GM12864 (cell line): ENCODE measurements around the gene APIP.

Source experiments
- DNase-seq: peaks from one replicate; pipeline ENCODE4 v3.0.0-alpha.2; 2011; ENCODE audit warnings: low read depth
- H3K4me3 ChIP-seq: 2 replicates; pipeline ENCODE4 v1.5.1; 2011; ENCODE audit warnings: mild to moderate bottlenecking, low read depth, low read length, control low read depth
- TF ChIP-seq, protein P1 (sequence below): IDR thresholded peaks from 2 replicates; pipeline ENCODE4 v1.5.1; 2011; ENCODE audit warnings: low read depth, mild to moderate bottlenecking, moderate library complexity, low read length, control low read depth, inconsistent platforms; ENCODE audit errors: missing control alignments

The APIP gene

DNA sequence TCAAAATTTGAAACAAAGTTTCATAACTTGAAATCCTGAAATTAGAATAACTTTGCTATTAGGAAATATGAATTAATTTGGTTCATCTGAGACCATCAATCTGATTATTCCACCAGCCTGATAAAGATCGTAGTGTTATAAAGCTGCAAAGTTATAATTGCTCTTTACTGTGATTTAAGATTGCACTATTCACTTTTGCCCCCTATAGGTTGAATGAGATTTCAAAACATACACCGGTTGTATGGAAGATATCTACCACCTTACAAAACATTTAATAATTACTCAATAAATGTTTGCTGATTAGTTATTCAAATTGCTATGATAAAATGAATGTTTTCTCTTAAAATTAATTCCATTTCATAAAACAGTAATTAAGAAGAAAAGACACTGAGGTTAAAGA is 26.1 kb downstream of the APIP start:
- no peak for DNase-seq
- no peak overlapping the region for H3K4me3 ChIP-seq
- TF ChIP-seq, protein P1, sequence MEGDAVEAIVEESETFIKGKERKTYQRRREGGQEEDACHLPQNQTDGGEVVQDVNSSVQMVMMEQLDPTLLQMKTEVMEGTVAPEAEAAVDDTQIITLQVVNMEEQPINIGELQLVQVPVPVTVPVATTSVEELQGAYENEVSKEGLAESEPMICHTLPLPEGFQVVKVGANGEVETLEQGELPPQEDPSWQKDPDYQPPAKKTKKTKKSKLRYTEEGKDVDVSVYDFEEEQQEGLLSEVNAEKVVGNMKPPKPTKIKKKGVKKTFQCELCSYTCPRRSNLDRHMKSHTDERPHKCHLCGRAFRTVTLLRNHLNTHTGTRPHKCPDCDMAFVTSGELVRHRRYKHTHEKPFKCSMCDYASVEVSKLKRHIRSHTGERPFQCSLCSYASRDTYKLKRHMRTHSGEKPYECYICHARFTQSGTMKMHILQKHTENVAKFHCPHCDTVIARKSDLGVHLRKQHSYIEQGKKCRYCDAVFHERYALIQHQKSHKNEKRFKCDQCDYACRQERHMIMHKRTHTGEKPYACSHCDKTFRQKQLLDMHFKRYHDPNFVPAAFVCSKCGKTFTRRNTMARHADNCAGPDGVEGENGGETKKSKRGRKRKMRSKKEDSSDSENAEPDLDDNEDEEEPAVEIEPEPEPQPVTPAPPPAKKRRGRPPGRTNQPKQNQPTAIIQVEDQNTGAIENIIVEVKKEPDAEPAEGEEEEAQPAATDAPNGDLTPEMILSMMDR = no peak

DNA sequence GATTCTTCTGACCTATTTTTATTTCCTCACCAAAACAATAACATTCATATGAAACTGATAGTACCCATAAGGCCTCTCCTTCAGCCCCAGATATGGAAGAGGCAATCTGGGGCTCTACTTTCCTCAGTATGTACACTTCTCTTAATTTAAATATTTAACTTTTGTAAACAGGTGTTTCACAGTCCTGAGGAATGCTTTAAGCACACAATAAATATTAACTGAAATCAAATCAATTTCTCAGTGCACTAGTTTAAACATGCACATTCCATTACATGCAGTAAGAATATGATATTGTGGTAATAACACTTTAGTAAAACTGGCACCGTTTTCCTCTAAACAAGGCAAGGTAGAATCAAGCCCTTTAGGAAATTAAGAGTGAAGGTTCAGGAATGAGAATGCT is 28.9 kb downstream of the APIP start:
- no peak overlapping the region for H3K4me3 ChIP-seq
- TF ChIP-seq, protein P1 = no peak
- DNase-seq = no peak

DNA sequence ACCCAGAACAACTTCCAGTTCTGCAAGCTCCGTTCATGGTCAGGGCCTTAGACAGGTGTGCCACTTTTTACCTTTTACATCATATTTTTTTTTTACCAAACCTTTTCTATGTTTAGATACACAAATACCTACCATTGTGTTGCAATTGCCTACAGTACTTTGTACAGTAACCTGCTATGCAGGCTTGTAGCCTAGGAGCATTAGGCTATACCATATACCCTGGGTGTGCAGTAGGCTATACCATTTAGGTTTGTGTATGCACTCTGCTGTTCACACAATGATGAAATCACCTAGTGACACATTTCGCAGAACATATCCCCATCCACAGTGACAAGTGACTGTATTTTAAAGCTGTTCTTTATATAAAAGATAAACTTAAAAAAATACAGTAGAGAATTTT is 29.6 kb downstream of the APIP start:
- no peak for DNase-seq
- H3K4me3 ChIP-seq = no peak overlapping the region
- TF ChIP-seq, protein P1 = no peak

DNA sequence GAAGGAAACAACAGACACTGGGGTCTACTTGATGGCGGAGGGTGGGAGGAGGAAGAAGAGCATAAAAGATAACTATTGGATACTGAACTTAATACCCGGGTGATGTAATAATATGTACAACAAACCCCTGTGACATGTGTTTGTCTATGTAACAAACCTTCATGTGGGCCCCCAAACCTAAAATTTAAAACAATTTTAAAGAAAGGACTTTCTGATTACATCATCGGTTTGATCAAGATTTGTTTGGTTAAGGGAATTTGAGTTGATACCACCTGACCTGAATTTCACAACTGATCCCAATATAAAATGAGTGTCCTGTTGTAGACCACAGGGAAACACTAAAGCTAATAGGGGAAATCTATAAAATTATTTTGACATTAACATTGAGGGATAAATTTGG is 34.3 kb downstream of the APIP start:
- TF ChIP-seq, protein P1 = no peak
- DNase-seq = no peak
- H3K4me3 ChIP-seq = no peak overlapping the region

DNA sequence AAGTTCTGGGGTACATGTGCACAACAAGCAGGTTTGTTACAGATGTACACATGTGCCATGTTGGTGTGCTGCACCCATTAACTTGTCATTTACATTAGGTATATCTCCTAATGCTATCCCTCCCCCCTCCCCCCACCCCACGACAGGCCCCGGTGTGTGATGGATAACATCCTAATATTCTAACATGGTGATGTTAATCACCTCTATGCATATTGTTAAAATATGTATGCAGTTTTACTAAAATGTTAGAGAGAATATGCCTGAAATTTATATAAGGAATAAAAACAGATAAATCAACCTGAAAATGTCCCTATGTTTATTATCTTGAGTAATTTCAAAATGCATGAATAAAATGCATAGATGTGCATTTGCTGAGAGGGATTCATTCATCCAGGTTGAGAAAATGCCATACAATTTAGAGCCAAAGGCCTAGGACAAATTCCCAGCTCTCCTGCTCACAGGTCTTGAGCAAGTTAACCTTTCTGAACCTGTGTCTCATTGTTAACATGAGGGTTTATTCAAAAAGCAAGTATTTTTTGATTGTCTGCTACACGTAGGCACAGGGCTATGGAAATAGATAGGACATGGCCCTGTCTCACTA is 38.7 kb downstream of the APIP start:
- TF ChIP-seq, protein P1 = no peak
- no peak for DNase-seq
- H3K4me3 ChIP-seq = no peak overlapping the region

DNA sequence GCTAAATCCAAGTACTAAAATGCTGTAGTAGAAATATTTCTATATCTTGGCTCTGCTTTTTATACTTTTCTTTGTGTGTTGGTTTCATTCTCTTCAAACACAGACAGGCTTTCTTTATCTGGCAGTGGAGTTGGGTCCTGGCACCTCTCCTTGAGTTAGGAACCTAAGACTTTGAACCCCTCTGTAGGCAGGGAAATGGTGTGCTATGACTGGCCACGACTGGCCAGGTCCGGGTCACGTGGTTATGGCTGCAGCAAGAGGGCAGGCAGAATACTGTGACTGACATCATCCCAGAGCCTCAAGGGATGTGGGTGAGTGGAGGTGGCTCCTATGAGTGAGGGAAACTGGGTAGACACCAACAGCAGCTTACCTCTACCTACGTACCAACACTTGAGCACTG is 42.0 kb downstream of the APIP start:
- no peak overlapping the region for H3K4me3 ChIP-seq
- no peak for DNase-seq
- TF ChIP-seq, protein P1 = no peak

DNA sequence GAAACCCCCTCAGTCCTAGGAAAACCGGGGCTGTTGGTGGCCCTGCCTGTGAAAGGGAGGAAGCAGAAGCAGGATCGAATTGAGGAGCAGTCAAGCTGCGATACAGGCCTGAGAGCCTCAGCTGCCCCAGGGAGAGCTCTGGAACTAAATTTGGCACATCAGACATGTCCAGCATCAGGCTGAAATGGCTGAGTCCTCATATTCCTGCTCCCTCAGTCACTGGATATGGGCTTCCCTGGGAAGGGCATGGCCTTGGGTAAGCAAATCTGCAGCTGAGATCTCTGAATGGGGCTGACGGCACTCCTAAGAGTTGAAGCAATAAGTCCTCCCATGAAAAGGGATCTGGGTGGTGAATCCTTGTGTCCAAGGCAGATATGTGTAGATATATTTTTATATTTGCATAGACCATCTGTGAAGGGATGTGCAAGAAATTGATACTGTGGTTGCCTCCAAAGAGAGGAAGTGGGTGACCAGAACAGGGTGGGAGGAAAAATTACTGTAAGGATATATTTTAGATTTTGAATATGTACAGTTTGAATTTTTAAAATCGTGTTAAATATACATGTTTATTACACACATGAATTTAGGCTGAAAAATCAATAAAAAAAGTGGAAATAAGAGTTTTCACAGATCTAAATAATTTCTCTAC is 45.5 kb downstream of the APIP start:
- no peak for DNase-seq
- TF ChIP-seq, protein P1 = no peak
- H3K4me3 ChIP-seq = no peak overlapping the region
